GM21515 (cell line): ENCODE data around the gene TDRD12.
"Not testable (repeated sequence)": the region's sequence is repeated elsewhere in the genome, so short reads cannot be mapped to it uniquely, and the experiment has no call there.

Source experiments
- ATAC-seq: cut with Tn5 transposase; IDR thresholded peaks from one replicate; pipeline ENCODE4 v1.9.1; 2021; ENCODE audit not compliant: unreplicated experiment

The TDRD12 gene

GRCh38 chr19:32744555-32745325 is 25.2 kb downstream of the TDRD12 start:
- ATAC-seq = no peak

DNA sequence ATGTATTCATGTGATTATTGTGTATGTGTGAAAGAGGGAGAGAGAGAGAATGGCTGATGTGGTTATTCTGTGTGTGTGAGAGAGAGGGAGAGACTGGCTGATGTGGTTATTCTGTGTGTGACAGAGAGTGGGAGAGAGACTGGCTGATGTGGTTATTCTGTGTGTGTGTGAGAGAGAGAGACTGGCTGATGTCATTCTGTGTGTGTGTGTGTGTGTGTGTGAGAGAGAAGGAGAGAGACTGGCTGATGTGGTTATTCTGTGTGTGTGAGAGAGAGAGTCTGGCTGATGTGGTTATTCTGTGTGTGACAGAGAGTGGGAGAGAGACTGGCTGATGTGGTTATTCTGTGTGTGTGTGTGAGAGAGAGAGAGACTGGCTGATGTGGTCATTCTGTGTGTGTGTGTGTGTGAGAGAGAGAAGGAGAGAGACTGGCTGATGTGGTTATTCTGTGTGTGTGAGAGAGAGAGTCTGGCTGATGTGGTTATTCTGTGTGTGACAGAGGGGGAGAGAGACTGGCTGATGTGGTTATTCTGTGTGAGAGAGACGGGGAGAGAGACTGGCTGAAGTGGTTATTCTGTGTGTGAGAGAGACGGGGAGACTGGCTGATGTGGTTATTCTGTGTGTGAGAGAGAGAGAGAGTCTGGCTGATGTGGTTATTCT is 26.2 kb downstream of the TDRD12 start:
- ATAC-seq = not testable (repeated sequence)

- ATAC-seq = not testable (repeated sequence)
These were observed 27.1 kb downstream of the TDRD12 start for GRCh38 chr19:32746631-32747196.

GRCh38 chr19:32748497-32748896 is 28.9 kb downstream of the TDRD12 start:
- no peak for ATAC-seq

DNA sequence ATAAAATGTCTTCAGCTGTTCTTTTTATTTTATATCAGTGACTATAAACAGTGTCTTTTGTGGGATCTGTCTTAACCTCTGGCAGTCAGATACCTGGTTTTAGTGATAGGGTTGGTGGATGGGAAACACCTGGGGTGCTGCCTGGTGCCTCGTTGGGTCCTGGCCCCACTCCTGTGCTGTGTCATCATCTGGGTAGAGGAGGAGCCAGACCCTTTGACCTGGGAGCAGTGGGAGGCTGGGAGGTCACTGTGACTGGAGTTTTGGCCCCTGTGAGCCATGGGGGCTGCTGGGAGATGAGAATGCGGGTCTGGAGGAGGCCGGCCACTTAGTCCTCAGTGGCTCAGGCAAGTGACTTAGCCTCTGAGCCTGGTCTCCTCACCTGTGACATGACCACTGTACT is 29.4 kb downstream of the TDRD12 start:
- no peak for ATAC-seq

DNA sequence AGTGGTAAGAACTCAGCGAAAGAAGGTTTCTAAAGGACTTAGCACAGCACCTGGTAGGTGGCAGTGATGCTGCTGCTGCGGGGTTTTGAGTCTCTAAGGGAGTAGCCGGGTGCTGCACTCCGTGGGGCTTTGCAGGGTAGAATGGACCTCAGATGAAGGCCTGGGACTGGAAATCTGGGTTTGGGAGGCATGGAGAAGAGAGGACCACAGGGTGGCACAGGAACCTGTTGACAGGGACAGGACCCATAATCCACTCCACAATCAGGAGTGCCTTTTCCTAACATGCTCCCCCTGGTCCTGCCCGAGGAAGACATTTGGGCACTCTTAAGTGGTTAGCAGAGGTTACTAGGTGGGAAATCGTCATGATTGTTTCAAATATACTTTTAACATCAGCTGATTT is 29.8 kb downstream of the TDRD12 start:
- ATAC-seq = no peak

DNA sequence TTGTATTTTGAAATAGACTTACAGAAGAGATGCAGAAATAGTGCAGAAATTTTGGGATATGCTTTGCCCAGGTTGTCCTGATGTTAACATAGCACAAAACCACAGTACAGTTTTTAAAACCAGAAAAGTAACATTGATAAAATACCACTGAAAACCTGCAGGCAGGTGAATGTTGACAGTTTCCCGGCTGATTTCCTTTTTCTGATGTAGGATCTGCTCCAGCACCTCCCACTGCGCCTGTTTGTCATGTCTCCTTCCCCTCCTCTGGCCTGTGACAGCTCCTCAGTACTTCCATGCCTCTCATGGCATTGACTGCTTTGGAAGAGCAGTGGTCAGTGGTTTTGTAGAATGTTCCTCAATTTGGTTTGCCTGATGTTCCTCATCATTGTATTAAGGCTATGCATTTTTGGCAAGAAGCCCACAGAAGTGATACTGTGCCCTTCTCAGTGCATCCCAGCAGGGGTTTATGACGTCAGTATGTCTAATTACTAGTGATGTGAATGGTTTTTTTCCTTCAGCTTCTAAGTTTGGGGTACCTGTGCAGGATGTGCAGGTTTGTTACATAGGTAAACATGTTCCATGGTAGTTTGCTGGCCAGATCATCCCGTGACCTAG is 31.0 kb downstream of the TDRD12 start:
- no peak for ATAC-seq

GRCh38 chr19:32751066-32751465 is 31.5 kb downstream of the TDRD12 start:
- ATAC-seq = no peak

DNA sequence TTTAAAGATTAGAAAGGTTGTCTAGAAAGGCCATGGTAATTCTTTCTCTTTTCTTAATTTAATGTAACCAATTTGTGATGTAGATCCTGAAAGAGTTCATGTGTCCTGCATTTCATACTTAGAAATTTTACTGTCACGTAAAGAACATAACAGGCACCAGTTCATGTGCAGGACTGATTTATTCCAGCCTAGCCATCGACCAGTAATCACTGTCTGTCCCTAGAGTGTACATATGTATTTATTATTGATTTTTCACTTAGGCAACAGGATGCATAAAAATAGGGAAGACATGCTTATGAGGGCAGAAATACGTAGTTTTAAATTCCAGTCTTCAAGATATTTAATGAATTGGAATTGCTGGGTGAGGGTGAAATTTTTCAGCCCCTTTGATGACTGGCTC is 37.6 kb downstream of the TDRD12 start:
- ATAC-seq = no peak

DNA sequence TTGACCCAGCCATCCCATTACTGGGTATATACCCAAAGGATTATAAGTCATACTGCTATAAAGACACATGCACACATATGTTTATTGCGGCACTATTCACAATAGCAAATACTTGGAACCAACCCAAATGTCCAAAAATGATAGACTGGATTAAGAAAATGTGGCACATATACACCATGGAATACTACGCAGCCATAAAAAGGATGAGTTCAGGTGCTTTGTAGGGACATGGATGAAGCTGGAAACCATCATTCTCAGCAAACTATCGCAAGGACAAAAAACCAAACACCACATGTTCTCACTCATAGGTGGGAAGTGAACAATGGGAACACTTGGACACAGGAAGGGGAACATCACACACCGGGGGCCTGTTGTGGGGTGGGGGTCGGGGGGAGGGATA is 45.8 kb downstream of the TDRD12 start:
- not testable (repeated sequence) for ATAC-seq

GRCh38 chr19:32767951-32768679 is 48.5 kb downstream of the TDRD12 start:
- ATAC-seq = no peak

- no peak for ATAC-seq
These were observed 52.0 kb downstream of the TDRD12 start for GRCh38 chr19:32771596-32771995.

DNA sequence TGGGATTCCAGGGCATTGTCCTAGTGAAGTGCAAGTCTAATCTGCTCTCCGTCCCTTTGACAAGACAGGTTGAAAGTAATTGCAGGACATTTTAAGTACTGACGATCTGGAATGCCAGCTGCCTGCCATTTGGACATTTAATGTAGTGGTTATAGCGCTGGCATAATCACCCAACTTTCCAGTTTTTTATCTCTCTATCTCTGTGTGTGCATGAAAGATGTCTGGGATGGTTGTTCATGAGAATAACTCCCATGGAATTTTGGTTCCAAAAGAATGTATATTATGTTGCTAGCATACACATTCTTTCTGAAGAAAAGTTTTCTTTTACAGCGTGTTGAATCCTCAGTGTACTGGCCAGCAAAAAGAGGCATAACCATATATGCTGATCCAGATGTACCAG is 53.6 kb downstream of the TDRD12 start:
- ATAC-seq = no peak

GRCh38 chr19:32779082-32779481 is 59.5 kb downstream of the TDRD12 start:
- ATAC-seq = no peak

DNA sequence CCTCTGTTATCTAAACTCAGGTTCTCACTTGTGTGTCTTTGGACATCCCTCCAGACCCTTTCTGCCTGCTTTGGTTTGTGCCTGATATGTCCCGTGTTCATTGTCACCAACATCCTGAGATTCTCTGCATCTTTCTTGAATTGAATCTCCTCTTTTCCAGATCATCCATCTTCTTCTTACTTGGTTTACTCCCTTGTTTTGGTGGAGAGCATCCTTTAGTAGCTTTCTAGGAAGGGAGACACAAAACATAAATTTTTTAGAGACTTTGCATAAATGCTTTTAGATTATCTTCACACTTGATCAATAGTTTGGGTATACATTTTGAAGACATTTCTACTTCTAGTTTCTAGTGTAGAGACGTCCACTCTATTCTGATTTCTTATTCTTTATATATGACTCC is 61.7 kb downstream of the TDRD12 start:
- ATAC-seq = no peak

GRCh38 chr19:32782089-32782488 is 62.5 kb downstream of the TDRD12 start:
- not testable (repeated sequence) for ATAC-seq

DNA sequence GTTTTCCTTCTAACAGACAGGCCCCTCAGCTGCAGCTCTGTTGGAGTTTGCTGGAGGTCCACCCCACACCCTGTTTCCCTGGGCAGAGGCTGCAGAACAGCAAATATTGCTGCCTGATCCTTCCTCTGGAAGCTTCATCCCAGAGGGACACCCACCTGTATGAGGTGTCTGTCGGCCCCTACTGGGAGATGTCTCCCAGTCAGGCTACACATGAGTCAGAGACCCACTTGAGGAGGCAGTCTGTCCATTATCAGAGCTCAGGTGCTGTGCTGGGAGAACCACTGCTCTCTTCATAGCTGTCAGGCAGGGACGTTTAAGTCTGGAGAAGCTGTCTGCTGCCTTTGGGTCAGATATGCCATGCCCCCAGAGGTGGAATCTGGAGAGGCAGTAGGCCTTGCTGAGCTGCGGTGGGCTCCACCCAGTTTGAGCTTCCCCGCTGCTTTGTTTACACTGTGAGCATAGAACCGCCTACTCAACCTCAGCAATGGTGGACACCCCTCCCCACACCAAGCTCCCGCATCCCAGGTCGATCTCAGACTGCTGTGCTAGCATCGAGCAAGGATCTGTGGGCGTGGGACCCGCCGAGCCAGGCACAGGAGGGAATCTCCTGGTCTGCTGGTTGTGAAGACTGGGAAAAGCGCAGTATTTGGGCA is 67.7 kb downstream of the TDRD12 start:
- not testable (repeated sequence) for ATAC-seq

DNA sequence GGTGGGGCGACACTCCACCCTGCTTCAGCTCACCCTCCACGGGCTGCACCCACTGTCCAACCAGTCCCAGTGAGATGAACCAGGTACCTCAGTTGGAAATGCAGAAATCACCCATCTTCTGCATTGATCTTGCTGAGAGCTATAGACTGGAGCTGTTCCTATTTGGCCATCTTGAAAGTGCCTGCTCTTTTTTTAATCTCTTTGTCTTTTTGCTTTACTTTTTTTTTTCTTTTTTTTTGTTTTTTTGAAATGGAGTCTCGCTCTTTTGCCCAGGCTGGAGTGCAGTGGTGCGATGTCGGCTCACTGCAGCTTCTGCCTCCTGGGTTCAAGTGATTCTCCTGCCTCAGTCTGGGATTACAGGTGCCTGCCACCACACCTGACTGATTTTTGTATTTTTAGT is 68.3 kb downstream of the TDRD12 start:
- ATAC-seq = not testable (repeated sequence)

- no peak for ATAC-seq
These were observed 69.9 kb downstream of the TDRD12 start for GRCh38 chr19:32789429-32789828.

GRCh38 chr19:32798201-32798600 is 78.6 kb downstream of the TDRD12 start:
- ATAC-seq = no peak

GRCh38 chr19:32800191-32800590 is 80.6 kb downstream of the TDRD12 start:
- no peak for ATAC-seq
